Activated naive CD4-positive, alpha-beta T cell treated with anti-CD3 and anti-CD28 coated beads, Interleukin-2, amount 50 U/mL, for 16 hours (primary cell): ENCODE results near the gene TAF3.
"Not testable (repeated sequence)": the region's sequence is repeated elsewhere in the genome, so short reads cannot be mapped to it uniquely, and the experiment has no call there.

ENCODE experiments used
- DNase-seq: peaks from one replicate; pipeline ENCODE4 v3.0.0-alpha.2; 2020

Gene TAF3, protein sequence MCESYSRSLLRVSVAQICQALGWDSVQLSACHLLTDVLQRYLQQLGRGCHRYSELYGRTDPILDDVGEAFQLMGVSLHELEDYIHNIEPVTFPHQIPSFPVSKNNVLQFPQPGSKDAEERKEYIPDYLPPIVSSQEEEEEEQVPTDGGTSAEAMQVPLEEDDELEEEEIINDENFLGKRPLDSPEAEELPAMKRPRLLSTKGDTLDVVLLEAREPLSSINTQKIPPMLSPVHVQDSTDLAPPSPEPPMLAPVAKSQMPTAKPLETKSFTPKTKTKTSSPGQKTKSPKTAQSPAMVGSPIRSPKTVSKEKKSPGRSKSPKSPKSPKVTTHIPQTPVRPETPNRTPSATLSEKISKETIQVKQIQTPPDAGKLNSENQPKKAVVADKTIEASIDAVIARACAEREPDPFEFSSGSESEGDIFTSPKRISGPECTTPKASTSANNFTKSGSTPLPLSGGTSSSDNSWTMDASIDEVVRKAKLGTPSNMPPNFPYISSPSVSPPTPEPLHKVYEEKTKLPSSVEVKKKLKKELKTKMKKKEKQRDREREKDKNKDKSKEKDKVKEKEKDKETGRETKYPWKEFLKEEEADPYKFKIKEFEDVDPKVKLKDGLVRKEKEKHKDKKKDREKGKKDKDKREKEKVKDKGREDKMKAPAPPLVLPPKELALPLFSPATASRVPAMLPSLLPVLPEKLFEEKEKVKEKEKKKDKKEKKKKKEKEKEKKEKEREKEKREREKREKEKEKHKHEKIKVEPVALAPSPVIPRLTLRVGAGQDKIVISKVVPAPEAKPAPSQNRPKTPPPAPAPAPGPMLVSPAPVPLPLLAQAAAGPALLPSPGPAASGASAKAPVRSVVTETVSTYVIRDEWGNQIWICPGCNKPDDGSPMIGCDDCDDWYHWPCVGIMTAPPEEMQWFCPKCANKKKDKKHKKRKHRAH

DNA sequence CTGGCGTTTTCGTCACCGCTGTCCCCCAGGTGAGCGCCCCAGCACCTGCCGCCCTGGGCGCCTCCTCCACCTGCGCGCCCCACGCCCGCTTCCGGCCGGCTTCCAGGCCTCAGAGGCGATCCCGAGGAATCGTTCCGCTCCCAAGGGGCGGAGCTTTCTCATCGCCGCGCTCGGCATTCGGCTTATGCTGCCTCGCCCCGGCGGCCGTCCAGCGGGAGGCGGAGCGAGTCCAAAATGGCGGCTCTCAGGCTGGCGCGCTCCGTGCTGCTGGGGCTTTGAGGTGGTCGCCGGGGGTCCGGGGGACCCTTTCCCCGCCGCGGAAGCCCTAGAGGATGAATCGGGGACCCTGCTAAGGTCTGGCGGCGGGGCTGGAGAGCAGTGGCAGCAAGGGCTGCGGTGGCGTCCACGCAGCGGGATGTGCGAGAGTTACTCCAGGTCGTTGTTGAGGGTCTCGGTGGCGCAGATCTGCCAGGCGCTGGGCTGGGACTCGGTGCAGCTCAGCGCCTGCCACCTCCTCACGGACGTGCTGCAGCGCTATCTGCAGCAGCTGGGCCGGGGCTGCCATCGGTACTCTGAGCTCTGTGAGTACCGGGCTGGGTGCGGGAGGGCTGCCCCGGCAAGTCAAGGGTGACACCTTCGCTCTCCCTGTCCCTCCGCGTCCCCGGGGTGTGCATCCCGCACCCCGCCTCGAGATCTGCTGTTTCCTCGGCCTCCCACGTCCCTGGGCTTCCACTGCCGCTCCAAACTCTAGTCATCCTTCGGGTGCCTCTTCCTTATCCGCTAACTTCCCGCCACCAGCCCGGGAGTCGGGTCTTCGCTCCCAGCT lies at the start of gene TAF3:
TAF3 (plus strand) TSS at position 211 of the 826 bp plus-strand sequence; CDS start at position 416, 205 bp downstream.
- peak; percentile 95 for DNase-seq

DNA sequence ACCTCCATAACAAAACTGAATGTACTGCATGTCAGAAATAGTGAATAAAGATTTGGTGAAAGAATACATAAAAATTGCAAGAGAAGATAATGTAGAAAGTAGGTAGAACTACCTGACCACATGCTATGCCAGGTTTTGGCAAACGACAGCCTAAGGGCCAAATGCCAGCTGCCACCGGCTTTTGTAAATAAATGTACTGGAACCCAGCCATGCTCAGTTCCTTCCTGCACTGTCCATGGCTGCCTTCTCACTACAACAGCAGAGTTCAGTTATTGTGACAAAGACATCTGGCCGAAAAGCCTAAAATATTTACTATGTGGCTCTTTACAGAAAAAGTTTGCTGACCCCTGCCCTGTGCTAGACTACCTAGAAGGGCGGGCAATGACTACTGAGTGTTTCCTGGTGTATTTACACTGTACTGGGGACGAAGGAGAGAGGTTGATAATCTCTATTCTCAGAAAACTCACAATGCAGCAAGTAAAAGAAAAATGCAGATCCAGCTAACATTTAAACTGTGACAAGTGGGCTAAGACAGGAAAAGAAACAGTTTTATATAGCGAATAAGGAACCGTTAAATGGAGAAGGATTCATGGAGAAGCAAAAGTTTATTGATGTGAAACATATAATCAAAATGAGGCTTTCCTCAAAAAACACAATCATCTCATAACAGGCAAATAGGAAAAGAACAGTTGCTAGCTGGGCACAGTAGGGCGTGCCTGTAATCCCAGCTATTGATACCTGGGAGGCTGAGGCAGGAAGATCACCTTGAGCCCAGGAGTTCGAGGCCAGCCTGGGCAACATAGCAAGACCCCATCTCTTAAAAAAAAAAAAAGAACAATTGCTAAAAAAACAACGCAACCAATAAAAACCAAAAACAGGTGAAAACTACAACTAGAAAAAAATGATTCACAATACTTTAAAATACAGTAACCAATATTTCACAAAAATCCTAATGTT lies 44.2 kb upstream of the TAF3 start:
- DNase-seq = no peak

DNA sequence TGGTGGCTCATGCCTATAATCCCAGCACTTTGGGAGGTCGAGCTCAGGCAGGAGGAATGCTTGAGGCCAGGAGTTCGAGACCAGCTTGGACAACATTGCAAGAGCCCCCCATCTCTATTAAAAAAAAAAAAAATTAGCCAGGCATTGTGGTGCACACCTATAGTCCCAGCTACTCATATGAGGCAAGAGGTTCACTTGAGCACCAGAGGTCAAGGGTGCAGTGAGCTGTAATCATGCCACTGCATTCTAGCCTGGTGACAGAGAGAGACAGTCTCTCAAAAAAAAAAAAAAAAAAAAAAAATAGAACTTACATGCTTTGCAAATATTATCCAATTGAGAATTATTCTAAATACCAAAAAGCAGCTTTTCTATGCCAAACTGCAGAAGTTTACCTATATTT lies 41.5 kb upstream of the TAF3 start:
- no peak for DNase-seq

DNA sequence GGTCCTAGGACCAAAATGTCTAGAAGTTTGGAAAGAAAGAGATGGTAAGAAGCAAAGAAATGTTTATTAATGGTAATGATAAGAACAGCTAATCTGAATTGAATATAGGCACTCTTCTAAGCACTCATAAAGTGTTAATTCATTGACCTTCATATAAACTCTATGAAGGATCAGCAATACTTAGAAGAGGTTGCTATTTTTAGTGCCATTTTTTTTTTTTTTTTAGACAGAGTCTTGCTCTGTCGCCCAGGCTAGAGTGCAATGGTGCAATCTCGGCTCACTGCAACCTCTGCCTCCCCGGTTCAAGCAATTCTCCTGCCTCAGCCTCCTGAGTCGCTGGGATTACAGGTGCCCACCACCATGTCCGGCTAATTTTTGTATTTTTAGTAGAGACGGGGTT lies 36.1 kb upstream of the TAF3 start:
- not testable (repeated sequence) for DNase-seq

DNA sequence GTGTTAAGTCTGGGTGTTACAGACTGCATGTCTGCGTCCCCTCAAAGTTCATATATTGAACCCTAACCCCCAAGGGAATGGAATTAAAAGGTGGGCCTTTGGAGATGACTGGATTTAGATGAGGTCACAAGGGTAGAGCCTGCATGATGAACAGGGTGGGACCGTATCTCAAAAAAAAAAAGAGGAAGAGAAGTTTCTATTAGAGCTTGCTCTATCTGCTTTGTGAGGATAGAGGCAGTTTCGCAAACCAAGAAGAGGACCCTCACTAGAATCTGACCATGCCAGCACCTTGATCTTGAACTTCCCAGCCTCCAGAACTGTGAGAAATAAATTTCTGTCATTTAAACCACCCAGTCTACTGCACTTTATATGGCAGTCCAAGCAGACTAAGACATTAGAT lies 31.9 kb upstream of the TAF3 start:
- DNase-seq = no peak

DNA sequence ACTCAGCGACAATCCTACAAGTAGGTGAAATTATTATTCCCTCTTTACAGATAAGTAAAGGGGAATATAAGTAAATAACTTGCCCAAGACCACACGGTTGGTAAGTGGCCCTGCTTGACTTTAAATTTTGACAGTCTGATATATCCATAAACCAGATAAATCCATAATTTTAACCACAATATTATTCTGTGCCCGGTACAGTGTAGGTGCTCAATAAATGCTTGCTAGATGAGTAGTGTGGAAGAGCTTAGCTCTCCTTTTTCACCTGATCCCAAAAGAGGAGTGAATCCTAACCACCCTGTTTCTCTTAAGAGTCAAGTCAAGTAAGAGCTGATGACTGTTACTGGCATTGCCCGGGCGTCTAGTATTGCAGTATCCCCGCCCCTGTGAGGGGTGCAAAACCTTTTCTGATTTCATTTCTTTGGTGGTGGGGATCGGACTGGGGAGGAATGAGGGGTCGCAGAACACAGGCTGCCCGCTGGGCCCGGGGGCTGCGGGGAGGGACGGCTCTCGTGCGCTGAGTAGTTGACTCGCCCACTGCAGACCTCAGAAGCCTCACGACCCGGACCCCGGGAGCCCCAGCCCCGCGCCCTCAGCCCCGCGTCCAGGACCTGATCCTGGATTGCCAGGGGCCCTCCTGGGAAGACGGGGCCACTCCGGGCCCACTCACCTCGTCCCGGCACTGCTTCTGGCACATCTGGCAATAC lies 31.0 kb upstream of the TAF3 start:
- peak; percentile 15 for DNase-seq

DNA sequence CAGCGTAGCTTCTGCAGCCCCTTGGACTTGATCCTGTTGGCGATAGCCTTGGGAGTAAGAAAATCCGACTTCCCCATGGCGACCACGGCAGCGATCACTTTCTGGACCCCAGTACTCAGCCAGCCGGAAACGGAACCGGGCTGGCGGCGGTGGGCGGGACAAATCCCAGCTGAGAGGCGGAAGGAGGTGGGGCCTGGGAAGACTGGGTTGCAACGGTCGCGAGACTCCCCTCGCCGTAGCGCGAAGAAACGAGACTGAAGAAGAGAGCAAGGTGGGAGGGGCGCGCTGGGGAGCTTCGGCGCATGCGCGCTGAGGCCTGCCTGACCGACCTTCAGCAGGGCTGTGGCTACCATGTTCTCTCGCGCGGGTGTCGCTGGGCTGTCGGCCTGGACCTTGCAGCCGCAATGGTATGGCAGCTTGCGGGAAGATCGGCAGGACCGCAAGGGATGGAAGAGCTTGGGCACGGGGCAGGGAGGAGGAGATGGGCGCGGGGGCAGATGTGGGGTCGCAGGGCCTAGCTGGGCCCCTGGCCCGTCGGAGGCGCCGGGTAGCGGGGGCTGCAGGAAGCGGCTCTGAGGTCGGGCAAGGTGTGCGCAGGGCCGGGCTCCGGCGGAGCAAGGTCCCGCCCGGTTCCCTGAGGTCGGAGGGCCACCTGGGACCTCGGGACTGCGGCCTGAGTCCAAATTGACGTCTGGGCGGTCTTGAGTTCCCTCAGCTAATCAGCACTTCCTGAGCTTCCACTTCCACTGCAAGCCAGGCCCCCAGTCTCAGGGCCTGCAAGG lies 30.3 kb upstream of the TAF3 start, which contains the start of the genes ATP5F1C and KIN:
ATP5F1C (plus strand) TSS at position 321 of the 782 bp plus-strand sequence; CDS start at position 352, 31 bp downstream.
KIN (minus strand) TSS at position 137 of the 782 bp plus-strand sequence; CDS start at position 77, 60 bp downstream.
- DNase-seq = peak; percentile 98

DNA sequence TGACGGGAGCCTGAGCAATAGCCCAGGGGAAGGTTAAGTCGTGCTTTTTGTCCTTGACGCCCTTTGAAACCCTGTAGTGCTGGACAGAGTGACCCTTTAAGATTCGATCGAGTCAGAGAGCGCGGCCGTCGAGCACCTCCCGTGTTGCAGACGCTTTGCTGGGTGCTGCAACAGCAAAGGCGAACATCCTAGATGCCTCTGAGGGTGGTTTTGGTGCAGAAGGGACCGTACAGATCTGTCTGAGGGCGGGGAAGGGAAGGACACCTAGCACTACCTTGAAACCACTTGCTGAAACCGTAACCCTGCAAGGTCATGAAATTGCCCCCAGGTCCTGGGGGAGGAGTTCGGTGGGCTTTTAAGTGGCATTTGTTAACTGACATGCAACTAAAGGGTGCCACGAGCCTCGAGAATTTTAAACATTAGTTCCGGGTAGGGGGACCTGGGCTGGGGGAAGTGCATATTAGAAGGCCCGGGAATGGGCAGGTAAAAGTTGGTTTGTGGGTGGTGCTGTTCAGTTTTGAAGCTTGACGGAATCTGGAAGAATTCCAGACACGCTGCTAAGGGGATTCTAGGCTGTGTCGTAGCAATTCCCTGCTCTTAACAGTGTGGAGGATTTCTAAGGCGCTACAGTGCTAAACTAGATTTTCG lies 29.5 kb upstream of the TAF3 start:
- no peak for DNase-seq

DNA sequence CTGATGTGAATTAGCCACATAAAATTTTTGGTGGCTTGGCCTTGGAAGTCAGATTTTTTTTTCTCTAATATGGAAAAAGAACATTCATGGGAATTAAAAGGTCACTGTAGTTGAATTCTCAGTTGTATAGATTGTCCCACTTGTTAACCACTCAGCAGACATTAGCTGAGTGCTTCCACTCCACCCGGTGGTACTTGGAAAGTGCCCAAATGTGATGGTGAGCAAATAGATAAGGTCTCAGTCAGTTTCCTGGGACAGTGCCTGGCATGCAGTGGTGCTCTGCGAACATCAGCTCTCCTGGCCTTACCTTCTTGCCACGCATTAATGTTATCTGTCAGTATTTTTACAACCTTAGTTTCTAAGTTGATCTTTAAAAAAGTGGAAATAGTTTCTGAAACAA lies 28.9 kb upstream of the TAF3 start:
- DNase-seq = no peak

DNA sequence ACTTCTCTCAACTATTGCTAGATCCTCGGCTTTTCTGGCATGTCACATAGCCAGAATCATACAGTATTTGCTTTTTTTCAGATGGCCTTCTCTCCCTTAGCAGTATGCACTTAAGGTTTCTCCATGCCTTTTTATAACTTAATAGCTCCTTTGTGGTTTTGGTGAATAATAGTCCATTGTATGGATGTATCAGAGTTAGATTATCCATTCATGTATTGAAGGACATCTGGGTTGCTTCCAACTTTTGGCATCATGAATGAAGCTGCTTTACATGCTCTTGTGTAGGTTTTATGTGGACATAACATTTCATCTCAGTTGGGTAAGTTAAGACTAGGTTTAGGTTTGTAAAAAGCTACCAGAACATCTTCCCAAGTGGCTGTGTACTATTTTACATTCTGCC lies 25.8 kb upstream of the TAF3 start:
- no peak for DNase-seq

DNA sequence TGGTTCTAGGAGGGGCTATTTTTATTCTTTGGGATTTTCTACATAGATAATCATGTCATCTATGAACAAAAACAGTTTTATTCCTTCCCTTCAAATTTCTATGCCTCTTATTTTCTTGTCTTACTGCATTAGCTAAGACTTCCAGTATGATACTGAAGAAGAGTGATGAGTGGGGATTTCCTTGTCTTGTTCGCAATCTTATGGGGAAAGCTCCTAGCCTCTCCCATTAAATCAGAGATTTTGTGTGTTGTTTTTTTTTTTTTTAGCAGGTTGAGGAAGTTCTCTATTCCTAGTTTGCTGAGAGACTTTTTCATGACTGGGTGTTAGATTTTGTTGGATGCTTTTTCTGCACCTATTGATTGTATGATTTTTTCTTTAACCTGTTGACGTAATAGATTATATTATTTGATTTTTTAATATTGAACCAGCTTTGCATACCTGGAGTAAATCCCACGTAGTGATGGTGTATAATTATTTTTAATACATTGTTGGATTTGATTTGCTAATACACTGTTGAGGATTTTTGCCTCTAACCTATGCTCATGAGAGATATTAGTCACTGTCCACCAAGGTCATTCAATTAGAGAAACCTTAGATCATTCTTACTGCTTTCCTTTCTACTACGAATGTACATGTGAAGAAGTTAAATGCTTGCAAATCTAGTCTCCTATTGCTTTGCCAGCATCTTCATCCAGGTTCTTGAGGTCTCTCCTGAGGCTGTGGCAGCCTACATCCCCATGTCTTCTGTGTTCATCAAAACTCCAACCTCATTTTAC lies 23.9 kb upstream of the TAF3 start:
- DNase-seq = no peak

DNA sequence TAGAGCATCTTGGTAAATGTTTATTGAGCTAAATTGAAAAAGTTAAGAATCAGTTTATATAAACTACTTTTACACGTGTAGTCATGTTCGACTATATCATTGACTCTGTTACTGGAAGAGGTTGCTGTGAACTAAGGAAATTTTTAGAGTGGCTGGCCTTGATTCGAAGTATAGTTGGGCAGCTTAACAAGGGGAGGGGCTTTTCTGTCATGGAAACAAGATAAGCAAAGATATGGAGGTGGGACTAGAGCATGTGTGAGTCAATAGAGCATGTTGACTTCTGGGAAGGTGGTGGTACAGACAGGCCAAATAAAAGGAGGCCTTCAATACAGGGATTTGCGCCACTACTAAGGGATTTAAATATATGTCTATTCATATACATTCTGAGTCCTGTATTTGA lies 22.7 kb upstream of the TAF3 start:
- no peak for DNase-seq

DNA sequence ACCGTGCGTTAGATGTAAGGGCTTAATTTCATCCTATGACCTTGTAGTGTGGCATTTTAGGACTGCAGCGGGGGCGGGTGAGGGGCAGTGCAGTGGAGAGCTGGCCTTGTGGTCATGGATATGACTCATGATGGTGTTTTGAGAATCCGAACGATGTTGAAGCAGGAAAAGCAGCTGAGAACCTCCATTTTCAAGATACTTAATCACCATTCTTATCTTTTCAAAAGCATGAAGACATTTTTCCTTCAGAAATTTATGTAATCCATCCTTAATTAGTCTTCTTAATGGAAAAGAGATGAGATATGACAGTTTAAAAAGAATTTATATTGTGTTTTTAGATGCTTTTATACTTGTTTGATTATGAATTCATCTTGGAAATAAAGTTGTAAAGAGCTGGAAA lies 20.7 kb upstream of the TAF3 start:
- DNase-seq = no peak

DNA sequence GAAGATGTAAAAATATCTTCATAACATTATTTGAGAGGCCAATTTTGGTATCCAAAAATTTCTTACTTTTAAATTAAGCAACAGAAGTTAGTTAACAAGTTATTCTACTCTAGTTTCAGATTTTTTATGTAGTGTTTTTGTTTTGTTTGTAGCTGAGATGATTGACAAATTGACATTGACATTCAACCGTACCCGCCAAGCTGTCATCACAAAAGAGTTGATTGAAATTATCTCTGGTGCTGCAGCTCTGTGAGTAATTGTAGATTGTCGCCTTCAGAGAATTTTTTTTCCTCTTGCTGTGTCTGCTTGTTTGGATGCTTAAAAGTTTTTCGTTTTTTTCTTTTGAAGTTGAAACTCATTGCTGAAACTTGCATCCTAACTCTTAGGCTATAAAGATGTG lies 15.7 kb upstream of the TAF3 start:
- DNase-seq = no peak

DNA sequence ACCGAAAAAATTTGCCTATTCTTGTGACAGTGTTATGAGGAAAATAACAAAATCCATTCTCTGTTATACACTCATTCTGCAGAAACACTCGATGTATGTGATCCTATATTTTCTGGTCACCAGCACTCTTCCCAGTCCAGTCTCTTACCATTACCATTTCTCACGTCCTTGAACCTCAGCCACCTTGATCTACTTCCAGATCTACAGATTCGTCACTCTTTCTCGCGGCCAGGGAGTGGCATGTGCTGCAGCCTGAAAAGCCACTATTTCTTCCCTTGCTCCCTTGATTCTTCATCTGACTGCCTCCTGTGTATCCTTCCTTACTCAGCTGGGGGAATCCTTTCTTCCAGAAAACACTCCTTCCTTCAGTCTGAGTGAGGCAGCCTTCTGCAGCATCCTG lies 14.1 kb upstream of the TAF3 start:
- no peak for DNase-seq

DNA sequence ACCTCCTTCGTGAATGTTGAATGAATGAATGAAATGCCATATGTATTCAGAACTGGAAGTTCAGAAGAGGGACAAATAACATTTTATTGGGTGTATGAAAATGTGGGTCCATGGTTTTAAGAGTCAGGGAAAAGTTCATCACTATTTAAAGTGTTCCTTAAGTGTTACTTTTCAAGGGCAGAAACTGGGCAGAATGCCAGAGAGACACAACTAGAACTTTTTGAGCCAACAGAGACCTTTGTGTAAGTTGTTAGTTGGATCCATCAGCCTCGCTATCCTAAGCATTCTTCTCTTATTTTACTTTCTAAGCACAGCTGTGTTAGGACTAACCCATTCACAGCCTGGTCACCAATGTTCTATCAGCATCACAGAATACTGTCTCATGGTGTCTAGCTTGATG lies 13.6 kb upstream of the TAF3 start:
- DNase-seq = no peak

DNA sequence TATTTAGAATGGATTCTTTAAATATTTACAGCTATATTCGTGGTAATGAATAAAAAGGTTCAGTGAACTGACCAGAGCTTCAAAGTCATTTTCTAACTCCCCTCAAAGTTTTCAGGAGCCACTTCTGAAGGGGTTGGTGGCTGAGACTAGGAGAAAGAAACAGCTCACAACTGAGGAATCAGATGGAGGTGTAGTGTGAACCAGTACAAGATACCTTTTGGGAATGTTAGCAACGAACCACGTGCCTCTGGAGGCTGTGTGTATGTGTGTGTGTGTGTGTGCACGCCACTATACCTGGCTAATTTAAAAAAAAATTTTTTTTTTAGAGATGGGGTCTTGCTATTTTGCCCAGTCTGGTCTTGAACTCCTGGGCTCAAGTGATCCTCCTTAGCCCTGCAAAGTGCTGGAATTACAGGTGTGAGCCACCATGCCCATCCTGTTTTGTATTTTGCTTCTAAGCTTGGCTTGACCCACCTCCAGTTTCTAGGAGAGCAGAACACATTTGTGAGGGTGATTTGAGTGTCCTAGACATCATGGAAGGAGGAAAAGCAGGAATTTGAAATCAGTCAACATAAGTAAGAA lies 9.5 kb upstream of the TAF3 start:
- no peak for DNase-seq

DNA sequence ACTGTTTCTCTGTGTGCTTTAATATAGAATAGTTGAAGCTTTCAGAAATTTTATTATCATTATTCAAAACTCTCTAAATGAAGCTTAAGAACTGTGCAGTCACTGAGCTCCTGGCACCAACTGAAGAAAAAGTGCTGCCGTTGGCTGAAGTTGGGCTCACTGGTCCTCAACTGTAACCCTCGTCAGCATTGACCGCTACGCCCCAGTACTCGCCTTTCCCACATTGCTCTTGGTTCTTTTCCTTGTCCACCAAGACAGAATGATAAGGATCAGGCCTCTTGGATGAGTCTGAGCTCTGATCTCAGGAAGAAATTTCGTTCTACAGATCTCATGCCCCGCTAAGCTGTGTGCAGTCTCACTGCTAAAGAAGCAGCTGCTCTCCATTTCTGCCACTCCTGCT lies 7.9 kb upstream of the TAF3 start:
- no peak for DNase-seq
